M059J (cell line): ENCODE data around the gene IQGAP1. TPM values are rescaled to one million over a fixed set of nuclear protein-coding genes. Genes with fewer than 3 reads are reported as not detected.
"Not testable (repeated sequence)": the region's sequence is repeated elsewhere in the genome, so short reads cannot be mapped to it uniquely, and the experiment has no call there.

Experiments used
- DNase-seq: peaks from one replicate; pipeline ENCODE4 v3.0.0-alpha.2; 2012; ENCODE audit warnings: low read depth
- total RNA-seq: library from RNA; depleted of rRNA; stranded (reverse); fragments of >200 nt; shearing (Covaris generic); gene quantifications from 2 replicates; pipeline ENCODE4 v1.2.3, GENCODE V29; 2014

IQGAP1 gene
- total RNA-seq, 1 experiment from 2014 or later = 206 TPM

GRCh38 chr15:90483637-90484036 lies 95.6 kb downstream of the IQGAP1 start:
- no peak for DNase-seq

DNA sequence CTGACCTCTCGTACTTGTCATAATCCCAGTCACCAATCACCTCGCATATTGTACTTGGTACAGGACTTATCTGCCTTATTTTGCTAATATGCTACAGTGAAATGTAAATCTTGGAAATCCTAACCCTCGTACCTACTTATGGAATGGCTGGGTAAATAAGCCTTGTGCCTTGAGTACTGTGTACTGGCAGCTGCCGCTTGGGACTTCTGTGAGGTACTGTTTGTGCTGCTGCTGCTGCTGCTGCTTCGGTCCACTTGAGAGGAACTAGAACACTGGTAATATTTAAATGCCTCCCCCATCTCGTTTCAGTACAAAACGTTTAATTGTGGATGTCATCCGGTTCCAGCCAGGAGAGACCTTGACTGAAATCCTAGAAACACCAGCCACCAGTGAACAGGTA lies 99.1 kb downstream of the IQGAP1 start:
- no peak for DNase-seq

DNA sequence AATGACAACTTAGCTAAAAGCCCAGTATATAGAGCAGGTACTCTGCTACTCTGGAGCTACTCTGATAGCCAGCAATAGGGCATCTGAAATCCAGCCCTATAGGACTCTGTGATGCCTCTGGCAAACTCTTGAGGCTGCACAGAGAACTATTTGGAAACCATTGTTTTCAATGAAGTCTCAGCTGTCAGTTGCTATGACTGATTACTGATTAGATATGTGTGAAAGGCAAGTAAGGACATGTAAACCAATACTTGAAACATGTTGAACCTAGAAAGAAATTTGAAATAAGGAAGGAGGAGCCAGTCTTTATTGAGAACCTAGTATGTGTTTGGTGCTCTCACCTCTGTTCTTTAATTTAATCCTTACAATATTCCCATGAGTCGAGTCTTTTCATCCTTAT lies 101.5 kb downstream of the IQGAP1 start:
- no peak for DNase-seq

GRCh38 chr15:90489944-90490343 lies 101.9 kb downstream of the IQGAP1 start:
- DNase-seq = no peak

DNA sequence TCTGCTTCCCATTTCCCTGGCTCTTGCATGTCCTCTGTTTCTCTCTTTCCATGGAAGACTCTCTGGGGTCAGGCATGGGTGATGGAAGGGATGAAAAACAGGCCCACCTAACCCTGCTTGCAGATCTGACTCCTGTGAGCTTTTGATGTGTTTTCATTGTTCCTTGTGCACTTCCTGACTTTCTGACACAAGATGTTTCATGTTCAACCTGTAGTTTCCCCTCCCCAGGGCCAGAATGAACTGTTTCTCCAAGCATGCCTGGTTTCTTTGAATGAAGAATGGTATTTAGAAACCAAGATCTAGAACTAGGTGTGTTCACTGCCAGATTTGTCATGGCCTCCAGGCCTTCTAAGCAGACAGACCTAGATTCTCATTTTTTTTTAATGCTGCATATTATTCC lies 105.6 kb downstream of the IQGAP1 start:
- no peak for DNase-seq

- DNase-seq = no peak
Observed at GRCh38 chr15:90495067-90495466, 107.0 kb downstream of the IQGAP1 start.

DNA sequence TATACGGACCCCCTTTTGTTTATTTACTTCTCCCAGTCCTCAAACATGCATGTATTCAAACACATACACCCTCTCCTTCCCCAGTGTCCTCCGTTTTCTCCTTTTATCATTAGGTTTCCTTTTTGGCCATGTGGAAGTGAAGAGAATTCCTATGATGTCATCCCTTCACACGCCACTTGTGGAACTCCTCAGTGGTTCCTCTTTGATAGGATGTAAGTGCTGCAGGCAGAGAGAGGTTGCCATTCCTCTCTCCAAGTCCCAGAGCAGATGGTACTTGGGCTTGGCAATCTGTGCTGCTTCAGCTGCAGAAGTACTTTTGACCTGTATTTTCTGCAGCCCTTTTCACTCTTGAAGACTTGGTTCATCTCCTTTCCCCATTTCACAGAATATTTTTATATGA lies 108.7 kb downstream of the IQGAP1 start:
- no peak for DNase-seq

GRCh38 chr15:90497376-90497775 lies 109.3 kb downstream of the IQGAP1 start:
- DNase-seq = no peak

DNA sequence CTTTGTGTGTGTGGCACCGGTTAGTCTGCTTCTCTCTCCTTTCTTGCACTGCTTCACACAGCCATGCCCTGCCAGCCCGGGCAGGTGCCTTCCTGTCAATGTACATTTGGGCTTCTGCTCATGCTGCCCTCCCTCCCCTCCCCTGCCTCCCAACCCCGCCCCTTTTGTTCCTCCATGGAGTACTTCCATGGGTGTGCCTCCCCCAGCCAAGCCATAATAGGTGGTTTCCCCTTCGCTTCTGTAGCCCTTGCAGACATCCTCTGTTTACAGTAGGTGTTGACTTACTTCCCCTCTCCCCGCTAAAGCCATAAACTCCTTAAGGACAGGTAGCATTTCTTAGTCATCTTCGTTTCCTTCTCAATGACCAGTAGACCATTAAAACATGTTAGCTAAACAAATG lies 109.9 kb downstream of the IQGAP1 start:
- no peak for DNase-seq

DNA sequence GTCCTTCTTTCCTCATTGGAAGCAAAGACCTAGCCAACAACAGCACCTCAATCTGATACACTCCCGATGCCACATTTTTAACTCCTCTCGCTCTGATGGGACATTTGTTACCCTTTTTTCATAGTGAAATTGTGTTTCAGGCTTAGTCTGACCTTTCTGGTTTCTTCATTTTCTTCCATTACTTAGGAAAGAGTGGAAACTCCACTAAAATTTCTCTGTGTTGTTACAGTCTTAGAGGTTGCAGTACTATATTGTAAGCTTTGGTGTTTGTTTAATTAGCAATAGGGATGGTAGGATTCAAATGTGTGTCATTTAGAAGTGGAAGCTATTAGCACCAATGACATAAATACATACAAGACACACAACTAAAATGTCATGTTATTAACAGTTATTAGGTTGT lies 112.1 kb downstream of the IQGAP1 start:
- no peak for DNase-seq

GRCh38 chr15:90501898-90502297 lies 113.9 kb downstream of the IQGAP1 start:
- DNase-seq = no peak

GRCh38 chr15:90510781-90511180 lies 122.7 kb downstream of the IQGAP1 start:
- DNase-seq = not testable (repeated sequence)

- not testable (repeated sequence) for DNase-seq
Observed at GRCh38 chr15:90511211-90511618, 123.2 kb downstream of the IQGAP1 start.

- DNase-seq = no peak
Observed at GRCh38 chr15:90512276-90512675, 124.2 kb downstream of the IQGAP1 start.

DNA sequence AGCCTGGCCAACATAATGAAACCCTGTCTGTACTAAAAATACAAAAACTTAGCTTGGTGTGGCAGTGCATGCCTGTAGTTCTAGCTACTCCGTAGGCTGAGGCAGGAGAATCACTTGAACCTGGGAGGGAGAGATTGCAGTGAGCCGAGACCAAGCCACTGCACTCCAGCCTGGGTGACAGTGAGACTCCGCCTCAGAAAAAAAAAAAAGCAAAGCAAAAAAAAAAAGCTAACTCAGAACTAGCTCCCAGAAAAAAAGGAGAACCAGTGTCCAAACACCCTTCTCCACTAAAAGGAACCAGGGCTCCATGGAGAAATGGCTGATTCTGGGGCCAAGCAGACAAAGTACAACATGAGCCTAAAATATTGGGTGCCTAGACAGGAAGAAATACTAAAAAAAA lies 124.9 kb downstream of the IQGAP1 start:
- no peak for DNase-seq

- DNase-seq = peak; percentile 38
Observed at GRCh38 chr15:90513448-90513847, 125.4 kb downstream of the IQGAP1 start.

GRCh38 chr15:90513893-90514292 lies 125.9 kb downstream of the IQGAP1 start:
- not testable (repeated sequence) for DNase-seq

GRCh38 chr15:90519688-90520087 lies 131.6 kb downstream of the IQGAP1 start:
- DNase-seq = peak; percentile 41

- no peak for DNase-seq
Observed at GRCh38 chr15:90520365-90520764, 132.3 kb downstream of the IQGAP1 start.

DNA sequence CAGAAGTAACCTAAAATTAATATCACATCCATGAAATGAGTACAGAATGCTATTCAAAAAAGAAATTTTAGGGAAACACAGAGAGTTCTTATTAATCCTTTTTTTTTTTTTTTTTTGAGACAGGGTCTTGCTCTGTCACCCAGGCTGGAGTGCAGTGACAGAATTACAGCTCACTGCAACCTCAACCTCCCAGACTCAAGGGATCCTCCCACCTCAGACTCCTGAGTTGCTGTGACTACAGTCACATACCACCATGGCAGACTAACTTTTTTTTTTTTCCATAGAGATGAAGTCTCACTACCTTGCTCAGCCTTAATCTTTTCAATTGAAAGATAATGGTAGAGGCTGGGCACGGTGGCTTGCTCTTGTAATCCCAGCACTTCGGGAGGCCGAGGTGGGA lies 135.3 kb downstream of the IQGAP1 start:
- no peak for DNase-seq

DNA sequence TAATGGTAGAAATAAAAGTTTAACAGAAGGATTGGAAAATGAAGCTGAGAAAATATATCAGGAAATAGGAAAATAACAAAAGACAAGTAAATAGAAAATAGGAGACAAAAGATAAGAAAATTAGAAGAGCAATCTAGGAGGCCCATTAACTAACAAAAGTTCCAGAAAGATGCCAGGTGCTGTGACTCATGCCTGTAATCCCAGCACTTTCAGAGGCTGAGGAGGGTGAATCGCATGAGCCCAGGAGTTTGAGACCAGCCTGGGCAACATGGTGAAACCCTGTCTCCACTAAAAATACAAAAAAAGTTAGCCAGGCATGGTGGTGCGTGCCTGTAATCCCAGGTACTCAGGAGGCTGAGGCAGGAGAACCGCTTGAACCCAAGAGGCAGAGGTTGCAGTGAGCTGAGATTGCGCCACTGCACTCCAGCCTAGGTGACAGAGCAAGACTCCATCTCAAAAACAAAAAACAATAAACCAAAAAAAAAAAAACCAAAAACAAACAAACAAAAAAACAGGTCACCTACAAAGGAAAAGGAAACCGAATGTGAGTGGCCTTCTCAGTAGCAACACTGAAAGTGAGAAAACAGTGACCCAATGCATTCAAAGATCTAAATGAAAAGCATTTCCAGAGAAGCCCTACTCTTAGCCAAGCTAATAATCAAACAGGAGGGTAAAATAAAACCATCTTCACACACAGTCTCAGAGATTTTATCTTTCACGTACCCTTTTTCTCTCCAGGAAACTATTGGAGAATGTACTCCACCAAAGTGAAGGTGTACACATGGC lies 136.2 kb downstream of the IQGAP1 start:
- DNase-seq = peak; percentile 64

DNA sequence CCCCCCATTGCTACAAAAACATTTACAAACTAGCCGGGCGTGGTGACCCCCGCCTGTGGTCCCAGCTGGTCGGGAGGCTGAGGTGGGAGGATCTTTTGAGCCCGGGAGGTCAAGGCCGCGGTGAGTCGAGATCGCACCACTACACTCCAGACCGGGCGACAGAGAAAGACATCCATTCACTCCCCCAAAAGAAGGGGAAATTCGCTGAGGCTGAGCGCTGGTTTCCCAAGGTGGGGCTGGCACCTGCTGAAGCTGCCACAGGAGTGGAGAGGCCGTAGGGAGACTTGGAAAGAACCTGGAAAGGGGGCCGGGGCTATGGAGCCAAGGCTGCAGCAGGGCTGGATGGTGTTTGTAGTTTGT lies 140.9 kb downstream of the IQGAP1 start:
- no peak for DNase-seq

DNA sequence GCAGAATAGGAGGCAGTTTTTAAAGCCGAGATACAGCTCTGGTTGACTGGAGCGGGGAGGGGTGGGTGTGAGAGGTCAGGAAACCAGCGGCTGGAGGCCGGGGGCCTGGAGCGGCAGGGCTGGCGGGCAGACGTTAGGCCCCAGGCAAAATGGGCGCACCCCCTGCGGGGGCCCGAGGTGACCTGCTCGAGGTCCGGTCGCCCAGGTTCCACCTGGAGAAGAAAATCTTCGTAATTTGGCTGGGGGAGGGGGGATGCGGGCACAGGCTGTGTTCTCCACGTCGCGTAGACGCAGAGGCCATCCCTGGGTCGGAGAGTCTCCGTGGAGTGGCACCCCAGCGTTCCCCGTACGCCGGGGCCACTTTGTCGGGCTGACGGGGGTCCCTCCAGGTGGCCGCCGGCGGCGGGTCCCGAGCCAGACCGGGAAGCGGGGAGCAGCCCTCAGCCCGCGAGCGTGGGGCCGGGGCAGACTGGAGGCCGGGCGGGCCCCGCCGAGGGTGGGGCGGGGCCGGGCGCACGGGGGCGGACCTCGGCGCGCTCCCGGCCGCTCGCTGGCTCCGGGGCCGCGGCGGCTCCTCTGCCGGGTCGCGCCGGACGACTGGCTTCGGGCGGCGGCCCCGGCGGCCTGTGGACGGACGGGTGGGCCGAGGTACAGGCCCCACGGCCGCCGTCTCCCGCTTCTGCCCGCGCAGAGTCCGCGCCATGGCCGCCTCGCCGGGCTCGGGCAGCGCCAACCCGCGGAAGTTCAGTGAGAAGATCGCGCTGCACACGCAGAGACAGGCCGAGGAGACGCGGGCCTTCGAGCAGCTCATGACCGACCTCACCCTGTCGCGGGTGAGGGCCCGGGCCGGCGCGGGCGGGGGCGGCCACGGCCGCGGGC lies 141.6 kb downstream of the IQGAP1 start, which contains the start of gene CRTC3:
TSS of gene CRTC3 (plus strand) at position 553 of the 879 bp plus-strand sequence. CDS start at position 702, 149 bp downstream.
- DNase-seq = peak; percentile 51
